ENCODE data around the gene TLE5.

TLE5 gene

DNA sequence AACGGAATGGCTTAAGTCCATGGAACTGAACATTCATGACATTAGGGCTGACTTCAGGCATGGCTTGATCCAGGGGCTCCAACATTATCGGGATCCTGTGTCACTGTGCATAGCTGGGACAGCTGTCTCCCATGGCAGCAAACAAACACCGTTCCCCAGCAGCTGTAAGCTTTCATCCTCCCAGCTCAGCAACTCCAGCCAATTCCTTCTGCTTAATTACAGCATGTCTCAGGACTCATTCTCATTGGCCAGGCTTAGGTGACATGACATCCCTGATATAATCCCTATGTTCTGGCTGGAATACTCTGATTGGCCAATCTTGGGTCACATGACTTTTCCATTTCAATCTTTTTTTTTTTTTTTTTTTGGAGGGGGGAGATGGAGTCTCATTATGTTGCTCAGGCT is 10.9 kb upstream of the TLE5 start:
- in situ Hi-C loops (cut with HindIII; ENCODE audit: low sequenced_read_pairs): no loop called here
- no peak for TF ChIP-seq CTCF (IDR thresholded peaks at IDR 0.05; ENCODE audit: low read depth, low read length)
- H3K4me3 ChIP-seq (ENCODE audit: low read depth, low read length): no peak overlapping the region
- no peak for DNase-seq (ENCODE audit: low read depth, low spot score)

GRCh38 chr19:3071768-3072167 is 9.5 kb upstream of the TLE5 start:
- H3K4me3 ChIP-seq (ENCODE audit: low read depth, low read length): no peak overlapping the region
- in situ Hi-C loops (cut with HindIII; ENCODE audit: low sequenced_read_pairs): no loop called here
- DNase-seq (ENCODE audit: low read depth, low spot score): no peak
- TF ChIP-seq CTCF (IDR thresholded peaks at IDR 0.05; ENCODE audit: low read depth, low read length): no peak

- no peak for TF ChIP-seq CTCF (IDR thresholded peaks at IDR 0.05; ENCODE audit: low read depth, low read length)
- no peak overlapping the region for H3K4me3 ChIP-seq (ENCODE audit: low read depth, low read length)
- DNase-seq (ENCODE audit: low read depth, low spot score): no peak
- in situ Hi-C loops (cut with HindIII; ENCODE audit: low sequenced_read_pairs): no loop called here
Measured at GRCh38 chr19:3068071-3068470, 5.8 kb upstream of the TLE5 start.

DNA sequence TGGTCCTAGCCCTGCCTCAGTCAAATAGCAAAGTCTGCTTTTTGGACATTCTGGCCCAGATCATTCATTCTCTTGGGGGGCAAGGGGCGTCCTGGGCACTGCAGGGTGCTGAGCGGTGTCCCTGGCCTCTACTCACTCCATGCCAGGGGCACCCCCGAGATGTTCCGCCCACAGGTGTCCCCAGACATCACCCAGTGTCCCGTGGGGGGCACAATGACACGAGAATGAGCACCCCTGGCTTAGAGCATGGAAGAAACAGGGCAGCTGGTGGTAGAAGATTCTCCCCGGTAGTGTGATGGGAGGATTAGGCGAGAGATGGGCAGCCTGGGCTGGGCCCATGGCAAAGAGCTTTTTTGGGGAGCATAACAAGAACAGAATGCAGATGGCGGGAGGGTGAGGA is 5.3 kb upstream of the TLE5 start:
- no peak for DNase-seq (ENCODE audit: low read depth, low spot score)
- in situ Hi-C loops (cut with HindIII; ENCODE audit: low sequenced_read_pairs): no loop called here
- TF ChIP-seq CTCF (IDR thresholded peaks at IDR 0.05; ENCODE audit: low read depth, low read length): no peak
- H3K4me3 ChIP-seq (ENCODE audit: low read depth, low read length): no peak overlapping the region

DNA sequence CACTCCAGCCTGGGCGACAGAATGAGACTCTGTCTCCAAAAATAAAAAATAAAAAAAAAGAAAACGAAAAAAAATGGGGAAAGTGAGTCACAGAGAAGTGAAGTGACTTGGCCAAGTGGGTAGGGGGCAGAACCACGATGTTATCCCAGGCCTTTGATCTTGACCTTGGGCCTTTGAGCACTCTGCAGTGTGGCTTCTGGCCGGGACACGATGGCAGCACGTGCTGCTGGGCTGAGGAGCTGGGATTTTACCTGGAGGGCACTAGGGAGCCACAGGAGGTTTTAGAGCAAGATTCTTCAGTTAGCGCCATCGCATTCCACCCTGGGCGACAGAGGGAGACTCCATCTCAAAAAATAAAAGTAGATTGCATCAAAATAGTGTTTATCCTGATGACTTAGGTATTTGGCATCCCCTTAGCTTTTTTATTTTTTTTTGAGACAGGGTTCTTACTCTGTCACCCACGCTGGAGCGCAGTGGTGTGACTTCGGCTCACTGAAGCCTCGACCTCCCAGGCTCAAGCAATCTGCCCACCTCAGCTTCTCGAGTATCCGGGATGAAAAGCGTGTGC is 4.3 kb upstream of the TLE5 start:
- DNase-seq (ENCODE audit: low read depth, low spot score): no peak
- TF ChIP-seq CTCF (IDR thresholded peaks at IDR 0.05; ENCODE audit: low read depth, low read length): no peak
- H3K4me3 ChIP-seq (ENCODE audit: low read depth, low read length): no peak overlapping the region
- in situ Hi-C loops (cut with HindIII; ENCODE audit: low sequenced_read_pairs): no loop called here

GRCh38 chr19:3065675-3066357 is 3.5 kb upstream of the TLE5 start:
- in situ Hi-C loops (cut with HindIII; ENCODE audit: low sequenced_read_pairs): no loop called here
- H3K4me3 ChIP-seq (ENCODE audit: low read depth, low read length): no peak overlapping the region
- DNase-seq (ENCODE audit: low read depth, low spot score): no peak
- no peak for TF ChIP-seq CTCF (IDR thresholded peaks at IDR 0.05; ENCODE audit: low read depth, low read length)

Measured in astrocyte of the spinal cord (primary cell).